ENCODE data around the gene DFFA. TPM values are rescaled to one million over a fixed set of nuclear protein-coding genes. Genes with fewer than 3 reads are reported as not detected.
A peak's percentile ranks its signal among the peaks of the same experiment; 100 is the strongest.

Gene DFFA
- total and polyA plus RNA-seq, 9 of the 15 experiments (the other 6 are each of a cell fraction or from before 2014, with no cell fraction given), result 39.6 to 74.8 (median 59.2) TPM

GRCh38 chr1:10474613-10475507 lies 2.5 kb upstream of the DFFA start, which contains the start of gene PEX14 (continued):
- TF ChIP-seq TFAP4 (CRISPR knock-in tag; IDR thresholded peaks at IDR 0.05; ENCODE audit: borderline replicate concordance) (peak; percentile 79; the same call in 1 of the 2 replicates), FOXK2 (conservative IDR thresholded peaks at IDR 0.05 in 1 of 2, IDR thresholded peaks at IDR 0.05 in 1 of 2; ENCODE audit: low read depth in 2 of 2) (peak in 1 of 2 experiments; percentile 55; a peak in 1 of 4 replicates), SMAD2 (IDR thresholded peaks at IDR 0.05; ENCODE audit: low read depth, low read length) (no peak), RFX1 (IDR thresholded peaks at IDR 0.05) (no peak), THAP12 (CRISPR knock-in tag; IDR thresholded peaks at IDR 0.05) (0 out of 2 replicates have a peak, but pooled peaks have one; percentile 57), TEAD2 (tag; IDR thresholded peaks at IDR 0.05) (no peak), TAF7 (tag; IDR thresholded peaks at IDR 0.05) (peak; percentile 85), ZNF696 (CRISPR knock-in tag; conservative IDR thresholded peaks at IDR 0.05) (no peak), ARID3B (CRISPR knock-in tag; IDR thresholded peaks at IDR 0.05; ENCODE audit: borderline replicate concordance) (0 out of 2 replicates have a peak, but pooled peaks have one; percentile 22), HDGF (IDR thresholded peaks at IDR 0.05) (0 out of 2 replicates have a peak, but pooled peaks have one; percentile 80), SMC3 (conservative IDR thresholded peaks at IDR 0.05; ENCODE audit: insufficient read depth, low read depth, low read length) (no peak), SIN3A (IDR thresholded peaks at IDR 0.05; ENCODE audit: borderline replicate concordance in 2 of 2, control insufficient read depth in 1 of 2, low read depth in 2 of 2, low read length in 2 of 2) (peak; percentile 73 to 87; a peak in 2 of 4 replicates), NONO (IDR thresholded peaks at IDR 0.05; ENCODE audit: low read depth in 2 of 2, low read length in 1 of 2) (peak in 1 of 2 experiments; percentile 76; a peak in 1 of 4 replicates), ZNF57 (CRISPR knock-in tag; IDR thresholded peaks at IDR 0.05) (no peak), EZH2 (IDR thresholded peaks at IDR 0.05; ENCODE audit: borderline replicate concordance, low read depth, low read length) (no peak), CEBPZ (IDR thresholded peaks at IDR 0.05; ENCODE audit: borderline replicate concordance, low read depth, low read length) (peak; percentile 43; the same call in 1 of the 2 replicates), TRIM28 (IDR thresholded peaks at IDR 0.05) (no peak; the same call in 1 of the 2 replicates), CBFB (CRISPR knock-in tag; IDR thresholded peaks at IDR 0.05) (no peak)

All from K562 (cell line).